SK-N-SH (cell line): ENCODE measurements around the gene ATXN10. TPM values are rescaled to one million over a fixed set of nuclear protein-coding genes. Genes with fewer than 3 reads are reported as not detected.

ENCODE experiments used
- CTCF ChIA-PET: fragments of 300-600, 350-600 bp; formaldehyde crosslinking; extraction: SDS; loops from one replicate; lab custom pipeline; 2021; lab: Yijun Ruan, JAX
- POLR2A ChIA-PET: fragments of 350-600 bp; sonication (Branson Sonifier 250); formaldehyde crosslinking; extraction: SDS; loops from one replicate; lab custom pipeline; 2020; ENCODE audit warnings: antibody characterized with exemption, inconsistent platforms; lab: Yijun Ruan, JAX
- DNase-seq: peaks from one replicate; pipeline ENCODE4 v3.0.0; 2012
- H2AFZ ChIP-seq: fragments of 200-600 bp; sonication (generic); 2 replicates; pipeline ENCODE4 v1.8.1; 2016; ENCODE audit warnings: antibody characterized with exemption, mild to moderate bottlenecking, low read depth
- H3F3A ChIP-seq: fragments of 200-600 bp; sonication (generic); replicated peaks from 2 replicates; pipeline ENCODE3; 2016; ENCODE audit warnings: antibody characterized with exemption, mild to moderate bottlenecking; ENCODE audit not compliant: insufficient read depth
- H3K27ac ChIP-seq, 2 experiments: fragments of 200-500 bp in 1 of 2; fragments of 200-600 bp in 1 of 2; sonication (Bioruptor generic) in 1 of 2; sonication (generic), shearing (Covaris generic) in 1 of 2; 2 replicates each; pipeline versions ENCODE4 v1.5.1 to v1.6.1; 2014 to 2016; ENCODE audit warnings: low read depth in 2 of 2, inconsistent platforms in 1 of 2, low read length in 1 of 2, mild to moderate bottlenecking in 1 of 2, mixed read lengths in 1 of 2
- H3K27me3 ChIP-seq: fragments of 200-600 bp; sonication (generic), shearing (Covaris generic); 2 replicates; pipeline ENCODE4 v1.6.1; 2016; ENCODE audit warnings: mixed run types; ENCODE audit not compliant: insufficient read depth
- H3K36me3 ChIP-seq, 2 experiments: fragments of 200-500 bp in 1 of 2; fragments of 200-600 bp in 1 of 2; sonication (Bioruptor generic) in 1 of 2; sonication (generic) in 1 of 2; replicated peaks in 1 of 2; 2 replicates each; pipeline versions ENCODE3 to v1.5.1; 2014 to 2016; ENCODE audit warnings: low read length in 1 of 2, mild to moderate bottlenecking in 1 of 2; ENCODE audit not compliant: insufficient read depth in 2 of 2, control insufficient read depth in 1 of 2
- H3K4me1 ChIP-seq, 2 experiments: fragments of 200-500 bp in 1 of 2; fragments of 200-600 bp in 1 of 2; sonication (Bioruptor generic) in 1 of 2; sonication (generic), shearing (Covaris generic) in 1 of 2; 2 replicates each; pipeline versions ENCODE4 v1.5.1 to v1.6.1; 2014 to 2016; ENCODE audit warnings: low read depth in 1 of 2, low read length in 1 of 2, mixed run types in 1 of 2; ENCODE audit not compliant: insufficient read depth in 2 of 2, control insufficient read depth in 1 of 2
- H3K4me2 ChIP-seq: fragments of 200-600 bp; sonication (generic), shearing (Covaris generic); 2 replicates; pipeline ENCODE4 v1.6.1; 2017; ENCODE audit warnings: mixed run types
- H3K4me3 ChIP-seq, 2 experiments: fragments of 200-500 bp in 1 of 2; fragments of 200-600 bp in 1 of 2; sonication (Bioruptor generic) in 1 of 2; sonication (generic), shearing (Covaris generic) in 1 of 2; 2 replicates each; pipeline versions ENCODE4 v1.5.1 to v1.8.1; 2014 to 2016; ENCODE audit warnings: low read depth in 2 of 2, inconsistent platforms in 1 of 2, low read length in 1 of 2, mild to moderate bottlenecking in 1 of 2, mixed read lengths in 1 of 2, moderate library complexity in 1 of 2
- H3K79me2 ChIP-seq: fragments of 200-600 bp; sonication (generic); 2 replicates; pipeline ENCODE4 v1.8.1; 2017; ENCODE audit warnings: mild to moderate bottlenecking; ENCODE audit not compliant: insufficient read depth
- H3K9ac ChIP-seq: fragments of 200-600 bp; sonication (generic); 2 replicates; pipeline ENCODE4 v1.6.1; 2017; ENCODE audit warnings: mixed run types
- H3K9me2 ChIP-seq: fragments of 200-600 bp; sonication (generic); 2 replicates; pipeline ENCODE4 v1.6.1; 2017; ENCODE audit warnings: mixed run types
- H3K9me3 ChIP-seq: fragments of 200-600 bp; sonication (generic); 2 replicates; pipeline ENCODE4 v1.6.1; 2017; ENCODE audit warnings: mixed run types, mild to moderate bottlenecking, moderate library complexity
- H4K20me1 ChIP-seq: fragments of 200-600 bp; sonication (generic); 2 replicates; pipeline ENCODE4 v1.6.1; 2017; ENCODE audit warnings: mild to moderate bottlenecking, mixed run types; ENCODE audit not compliant: insufficient read depth
- CHD2 ChIP-seq: fragments of 150-350 bp; IDR thresholded peaks from 2 replicates; pipeline ENCODE4 v1.6.1; 2018; ENCODE audit warnings: low read length; ENCODE audit not compliant: partially characterized antibody
- ELF1 ChIP-seq: IDR thresholded peaks from 2 replicates; pipeline ENCODE4 v1.4.0; 2012
- GABPA ChIP-seq: IDR thresholded peaks from 2 replicates; pipeline ENCODE4 v1.4.0; 2012; ENCODE audit warnings: low read depth, mild to moderate bottlenecking
- NRF1 ChIP-seq: IDR thresholded peaks from 2 replicates; pipeline ENCODE4 v1.6.1; 2012; ENCODE audit warnings: low read depth, mild to moderate bottlenecking, low read length
- POLR2AphosphoS5 ChIP-seq: IDR thresholded peaks from 2 replicates; pipeline ENCODE4 v1.6.1; 2012; ENCODE audit warnings: low read depth, low read length
- RCOR1 ChIP-seq: fragments of 150-350 bp; IDR thresholded peaks from 2 replicates; pipeline ENCODE4 v1.6.1; 2017; ENCODE audit warnings: antibody characterized with exemption, low read length
- RFX5 ChIP-seq: IDR thresholded peaks from 2 replicates; pipeline ENCODE4 v1.6.1; 2012; ENCODE audit warnings: mild to moderate bottlenecking, improper control_type of control experiment, low read length
- RXRA ChIP-seq: IDR thresholded peaks from 2 replicates; pipeline ENCODE4 v1.4.0; 2012; ENCODE audit warnings: low read depth, mild to moderate bottlenecking, borderline replicate concordance
- SIN3A ChIP-seq: IDR thresholded peaks from 2 replicates; pipeline ENCODE4 v1.6.1; 2012; ENCODE audit warnings: low read depth, mild to moderate bottlenecking, low read length, moderate library complexity, borderline replicate concordance
- TAF1 ChIP-seq: IDR thresholded peaks from 2 replicates; pipeline ENCODE4 v1.6.1; 2012; ENCODE audit warnings: low read depth, mild to moderate bottlenecking, low read length, moderate library complexity, borderline replicate concordance
- TCF12 ChIP-seq: IDR thresholded peaks from 2 replicates; pipeline ENCODE4 v1.4.0; 2012
- TEAD4 ChIP-seq: IDR thresholded peaks from 2 replicates; pipeline ENCODE4 v1.4.0; 2012; ENCODE audit warnings: mild to moderate bottlenecking, borderline replicate concordance; ENCODE audit not compliant: insufficient read depth
- WGBS: methylation state at CpG from one replicate; pipeline ENCODE4 v1.1.6; 2017; ENCODE audit warnings: low lambda C conversion rate; 5-methylcytosine and 5-hydroxymethylcytosine counted together
- polyA plus RNA-seq, 3 experiments: library from polyadenylated mRNA; depleted of rRNA; stranded (reverse); fragments of >200 nt; gene quantifications; 2 replicates each; pipeline ENCODE4 v1.2.3, GENCODE V29; 2012
- TF ChIP-seq, protein P1 (sequence below): fragments of 150-350 bp; IDR thresholded peaks from 2 replicates; pipeline ENCODE4 v1.6.1; 2016; ENCODE audit warnings: mild to moderate bottlenecking, low read depth, low read length
- TF ChIP-seq, protein P2 (sequence below): IDR thresholded peaks from 2 replicates; pipeline ENCODE4; 2012

The ATXN10 gene
- polyA plus RNA-seq, 1 of the 3 experiments (the other 2 are of a cell fraction) = 202 TPM

DNA sequence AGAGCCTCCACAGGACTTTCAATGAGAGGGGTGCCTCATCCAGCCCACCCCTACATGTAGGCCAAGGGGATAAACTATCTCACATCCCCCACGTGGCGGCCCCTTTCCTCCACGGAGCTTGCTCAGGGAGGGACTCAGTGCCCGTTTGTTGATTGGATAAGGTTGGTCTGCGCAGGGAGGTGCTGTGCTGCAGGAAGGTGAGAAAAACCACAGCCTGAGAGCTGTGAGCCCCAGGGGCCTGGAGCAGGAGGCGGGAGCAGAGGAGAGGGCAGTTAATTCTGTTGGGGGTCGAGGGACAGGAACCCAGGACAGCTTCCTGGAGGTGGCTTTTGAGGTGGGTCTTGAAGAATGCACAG, 31.9 kb upstream of the ATXN10 start:
- Histone ChIP-seq H3K27ac (no peak overlapping the region), H3K4me1 (no peaks in the 10 kb centered on the region; a peak in 1 of 4 replicates), H3K4me2 (no peak overlapping the region), H2AFZ (no peak overlapping the region), H3K9ac (no peak overlapping the region), H3K36me3 (no peaks in the 10 kb centered on the region), H3K79me2 (no peaks in the 10 kb centered on the region), H4K20me1 (no peaks in the 10 kb centered on the region), H3K4me3 (no peak overlapping the region), H3F3A (peaks cover 7% of the 10 kb centered on the region), H3K27me3 (no peaks in the 10 kb centered on the region), H3K9me3 (no peaks in the 10 kb centered on the region), H3K9me2 (no peaks in the 10 kb centered on the region)
- POLR2A ChIA-PET = no interaction called here
- no peak for DNase-seq
- 79% methylated on average over 7 of the region's 7 CpGs for WGBS
- CTCF ChIA-PET = interaction anchor here (1.1 to 2.9 kb wide), 2 partner anchors 52 to 62 kb away, joined by 4 to 12 read pairs; no protein-coding TSS in a partner anchor
- no peak for TF ChIP-seq ELF1
- no peak for TF ChIP-seq RXRA
- TF ChIP-seq SIN3A = no peak
- no peak for TF ChIP-seq TAF1
- TF ChIP-seq, protein P1, sequence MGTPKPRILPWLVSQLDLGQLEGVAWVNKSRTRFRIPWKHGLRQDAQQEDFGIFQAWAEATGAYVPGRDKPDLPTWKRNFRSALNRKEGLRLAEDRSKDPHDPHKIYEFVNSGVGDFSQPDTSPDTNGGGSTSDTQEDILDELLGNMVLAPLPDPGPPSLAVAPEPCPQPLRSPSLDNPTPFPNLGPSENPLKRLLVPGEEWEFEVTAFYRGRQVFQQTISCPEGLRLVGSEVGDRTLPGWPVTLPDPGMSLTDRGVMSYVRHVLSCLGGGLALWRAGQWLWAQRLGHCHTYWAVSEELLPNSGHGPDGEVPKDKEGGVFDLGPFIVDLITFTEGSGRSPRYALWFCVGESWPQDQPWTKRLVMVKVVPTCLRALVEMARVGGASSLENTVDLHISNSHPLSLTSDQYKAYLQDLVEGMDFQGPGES = no peak
- TF ChIP-seq, protein P2, sequence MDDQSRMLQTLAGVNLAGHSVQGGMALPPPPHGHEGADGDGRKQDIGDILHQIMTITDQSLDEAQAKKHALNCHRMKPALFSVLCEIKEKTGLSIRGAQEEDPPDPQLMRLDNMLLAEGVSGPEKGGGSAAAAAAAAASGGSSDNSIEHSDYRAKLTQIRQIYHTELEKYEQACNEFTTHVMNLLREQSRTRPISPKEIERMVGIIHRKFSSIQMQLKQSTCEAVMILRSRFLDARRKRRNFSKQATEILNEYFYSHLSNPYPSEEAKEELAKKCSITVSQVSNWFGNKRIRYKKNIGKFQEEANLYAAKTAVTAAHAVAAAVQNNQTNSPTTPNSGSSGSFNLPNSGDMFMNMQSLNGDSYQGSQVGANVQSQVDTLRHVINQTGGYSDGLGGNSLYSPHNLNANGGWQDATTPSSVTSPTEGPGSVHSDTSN = no peak
- no peak for TF ChIP-seq POLR2AphosphoS5
- no peak for TF ChIP-seq TEAD4
- TF ChIP-seq RCOR1 = no peak
- no peak for TF ChIP-seq RFX5
- TF ChIP-seq NRF1 = no peak
- TF ChIP-seq TCF12 = no peak
- no peak for TF ChIP-seq CHD2
- no peak for TF ChIP-seq GABPA

DNA sequence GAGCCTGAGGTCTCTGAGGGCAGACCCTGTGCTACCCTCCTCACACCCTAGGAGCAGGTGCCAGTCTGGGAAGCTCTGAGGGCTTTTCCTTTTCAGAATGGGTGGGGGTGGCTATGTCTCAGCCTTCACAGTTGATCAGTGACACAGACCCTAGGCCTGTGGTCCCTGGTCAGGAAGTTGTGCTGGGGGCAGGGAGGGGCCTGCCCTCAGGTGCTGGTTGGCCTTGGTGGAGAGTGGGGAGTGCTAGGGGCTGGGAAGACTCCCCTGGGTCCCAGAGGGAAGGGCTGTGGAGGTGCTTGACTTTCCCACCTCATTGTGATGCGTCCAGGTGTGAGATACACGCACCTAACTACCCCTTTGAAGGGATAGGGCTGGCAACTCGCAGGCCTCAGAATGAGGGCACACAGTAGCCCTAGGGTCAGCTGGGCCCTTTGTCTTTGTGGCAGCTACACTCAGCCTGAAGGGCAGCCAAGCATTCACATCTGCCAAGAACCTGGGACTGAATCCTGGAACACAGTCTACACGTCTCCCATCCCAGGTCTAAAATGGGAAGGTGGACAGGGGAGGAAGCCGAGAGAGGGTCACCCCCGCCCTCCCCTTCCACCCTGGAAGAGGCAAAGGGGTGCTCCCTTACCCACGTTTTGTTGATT, 31.2 kb upstream of the ATXN10 start:
- WGBS = 87% methylated on average over 7 of the region's 7 CpGs
- ChIA-PET POLR2A (no interaction called here), CTCF (interaction anchor here (0.6 to 2.9 kb wide), 3 partner anchors 12 to 62 kb away, joined by 3 to 12 read pairs (median 4); no protein-coding TSS in a partner anchor)
- H3K9me2 ChIP-seq = no peaks in the 10 kb centered on the region
- no peak overlapping the region for H3K27ac ChIP-seq
- H3K4me3 ChIP-seq = no peak overlapping the region
- H3K9me3 ChIP-seq = no peaks in the 10 kb centered on the region
- H2AFZ ChIP-seq = no peak overlapping the region
- no peaks in the 10 kb centered on the region for H3K27me3 ChIP-seq
- H3K79me2 ChIP-seq = no peaks in the 10 kb centered on the region
- H3K36me3 ChIP-seq = no peaks in the 10 kb centered on the region
- H3K4me1 ChIP-seq = no peaks in the 10 kb centered on the region; a peak in 2 of 4 replicates
- H3K4me2 ChIP-seq = no peak overlapping the region
- no peak overlapping the region for H3K9ac ChIP-seq
- TF ChIP-seq RFX5 (no peak), TEAD4 (no peak)
- TF ChIP-seq, protein P2 = no peak
- H3F3A ChIP-seq = peaks cover 7% of the 10 kb centered on the region
- DNase-seq = no peak
- no peaks in the 10 kb centered on the region for H4K20me1 ChIP-seq
